Activated CD4-positive, alpha-beta memory T cell treated with anti-CD3 and anti-CD28 coated beads, Interleukin-2, amount 10 ng/mL, durations not matched to agents 7 days and 5 days (primary cell): ENCODE measurements around the gene GOT2. TPM values are rescaled to one million over a fixed set of nuclear protein-coding genes. Genes with fewer than 3 reads are reported as not detected.
"Not testable (repeated sequence)": the region's sequence is repeated elsewhere in the genome, so short reads cannot be mapped to it uniquely, and the experiment has no call there.

Experiments
- CTCF ChIA-PET: fragments of 350-600 bp; sonication (Branson Sonifier 250); formaldehyde crosslinking; loops from one replicate; lab custom pipeline; 2021; ENCODE audit warnings: antibody characterized with exemption, inconsistent platforms; lab: Charles Lee
- POLR2A ChIA-PET: fragments of 350-600 bp; sonication (Branson Sonifier 250); formaldehyde crosslinking; loops from one replicate; lab custom pipeline; 2021; ENCODE audit warnings: antibody characterized with exemption; lab: Charles Lee
- DNase-seq: peaks from one replicate; pipeline ENCODE4 v3.0.0-alpha.2; 2020
- H3K27ac Mint-ChIP-seq: one replicate; pipeline ENCODE4 v1.8.0; 2021; ENCODE audit warnings: mild to moderate bottlenecking, mixed read lengths
- H3K27me3 Mint-ChIP-seq: one replicate; pipeline ENCODE4 v1.8.0; 2021; ENCODE audit warnings: mixed read lengths
- H3K36me3 Mint-ChIP-seq: one replicate; pipeline ENCODE4 v1.8.0; 2021; ENCODE audit warnings: low read depth, mixed read lengths
- H3K4me1 Mint-ChIP-seq: one replicate; pipeline ENCODE4 v1.8.0; 2021; ENCODE audit warnings: mixed read lengths
- H3K4me3 Mint-ChIP-seq: one replicate; pipeline ENCODE4 v1.8.0; 2021; ENCODE audit warnings: mild to moderate bottlenecking, mixed read lengths
- H3K9me3 Mint-ChIP-seq: one replicate; pipeline ENCODE4 v1.8.0; 2021; ENCODE audit warnings: mixed read lengths
- total RNA-seq, 2 experiments: library from RNA; stranded (reverse); gene quantifications; one replicate each; pipeline ENCODE4 v1.2.3, GENCODE V29; 2021

GOT2 gene
- total RNA-seq, 2 experiments from 2014 or later = 78.6 to 82.2 TPM

DNA sequence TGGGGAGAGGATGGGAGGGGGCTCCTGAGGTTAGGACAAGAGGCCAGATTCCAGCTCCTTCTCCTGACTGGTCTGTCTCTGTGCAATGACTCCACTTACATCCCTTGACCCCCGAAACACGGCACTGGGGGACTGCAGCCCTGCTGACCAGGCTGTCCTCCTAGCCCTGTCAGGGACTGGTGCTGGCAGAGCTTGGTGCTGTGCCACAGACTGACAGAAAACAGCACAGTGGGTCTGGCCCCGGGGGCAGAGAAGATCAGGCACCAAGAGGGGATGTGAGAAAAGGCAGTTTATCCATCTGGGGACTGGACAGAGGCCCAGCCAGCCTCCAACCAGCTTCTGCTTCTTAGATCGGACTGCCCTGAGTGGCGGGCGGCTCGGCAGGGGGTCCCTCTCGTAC is 68.9 kb downstream of the GOT2 start:
- ChIA-PET POLR2A (no interaction called here), CTCF (no interaction called here)
- no peaks in the 10 kb centered on the region for H3K27me3 Mint-ChIP-seq
- H3K36me3 Mint-ChIP-seq = peaks cover 8% of the 10 kb centered on the region
- no peak overlapping the region for H3K4me3 Mint-ChIP-seq
- no peaks in the 10 kb centered on the region for H3K9me3 Mint-ChIP-seq
- H3K4me1 Mint-ChIP-seq = no peaks in the 10 kb centered on the region
- DNase-seq = no peak
- no peak overlapping the region for H3K27ac Mint-ChIP-seq

DNA sequence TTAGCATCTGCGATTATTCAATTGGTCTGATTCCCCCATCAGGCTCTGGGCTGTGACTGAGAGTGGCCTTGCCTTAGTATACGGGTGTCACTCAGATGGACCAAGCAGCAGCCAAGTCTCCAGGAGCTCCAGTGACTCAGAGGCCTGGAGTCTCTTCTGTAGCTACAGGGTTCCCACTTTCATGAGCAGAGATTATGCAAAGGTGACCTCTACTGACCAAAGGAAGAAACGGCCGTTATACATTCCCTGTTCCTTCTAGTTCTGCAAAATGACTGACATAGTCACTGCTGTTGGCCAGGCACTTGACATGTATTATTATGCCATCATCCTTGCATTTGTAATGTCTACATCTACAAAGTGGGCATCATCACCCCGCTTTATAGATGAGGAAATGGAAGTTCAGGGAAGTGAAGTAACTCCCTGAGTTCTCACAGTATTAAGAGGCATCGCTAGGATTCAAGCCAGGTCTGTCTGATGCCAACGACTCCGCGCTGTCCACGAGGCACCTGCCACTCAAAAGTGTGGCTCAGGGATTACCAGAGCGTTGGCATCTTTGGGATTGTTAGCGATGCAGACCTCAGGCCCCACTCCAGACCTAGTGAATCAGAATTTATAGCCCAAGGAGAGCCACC is 72.8 kb downstream of the GOT2 start:
- POLR2A ChIA-PET = interaction anchor here (0.6 kb wide), 1 partner anchor 41 kb away, joined by 3 read pairs; no protein-coding TSS in a partner anchor
- no peak overlapping the region for H3K27ac Mint-ChIP-seq
- H3K27me3 Mint-ChIP-seq = no peaks in the 10 kb centered on the region
- H3K4me1 Mint-ChIP-seq = no peaks in the 10 kb centered on the region
- no peaks in the 10 kb centered on the region for H3K9me3 Mint-ChIP-seq
- CTCF ChIA-PET = interaction anchor here (0.6 to 1.8 kb wide), 6 partner anchors 115 to 692 kb away, joined by 3 to 14 read pairs (median 4); no protein-coding TSS in a partner anchor
- H3K4me3 Mint-ChIP-seq = no peak overlapping the region
- no peak for DNase-seq
- no peaks in the 10 kb centered on the region for H3K36me3 Mint-ChIP-seq

DNA sequence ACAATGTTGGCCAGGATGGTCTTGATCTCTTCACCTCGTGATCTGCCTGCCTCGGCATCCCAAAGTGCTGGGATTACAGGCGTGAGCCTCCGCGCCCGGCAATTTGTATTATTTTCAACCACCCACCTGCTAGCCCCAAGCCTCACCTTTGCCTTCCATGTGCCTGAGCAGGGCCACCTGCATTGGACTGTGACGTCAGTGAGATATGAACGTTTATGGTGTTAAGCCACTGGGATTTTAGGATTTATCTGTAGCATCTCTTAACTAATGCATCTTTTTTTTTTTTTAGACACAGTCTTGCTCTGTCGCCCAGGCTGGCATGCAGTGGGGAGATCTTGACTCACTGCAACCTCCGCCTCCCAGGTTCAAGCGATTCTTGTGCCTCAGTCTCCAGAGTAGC is 74.2 kb downstream of the GOT2 start:
- POLR2A ChIA-PET, H3K36me3 Mint-ChIP-seq, H3K27me3 Mint-ChIP-seq, DNase-seq, H3K27ac Mint-ChIP-seq, H3K9me3 Mint-ChIP-seq, H3K4me1 Mint-ChIP-seq, H3K4me3 Mint-ChIP-seq: not testable (repeated sequence)
- CTCF ChIA-PET = interaction anchor here (0.7 kb wide), 1 partner anchor 123 kb away, joined by 3 read pairs; no protein-coding TSS in a partner anchor

DNA sequence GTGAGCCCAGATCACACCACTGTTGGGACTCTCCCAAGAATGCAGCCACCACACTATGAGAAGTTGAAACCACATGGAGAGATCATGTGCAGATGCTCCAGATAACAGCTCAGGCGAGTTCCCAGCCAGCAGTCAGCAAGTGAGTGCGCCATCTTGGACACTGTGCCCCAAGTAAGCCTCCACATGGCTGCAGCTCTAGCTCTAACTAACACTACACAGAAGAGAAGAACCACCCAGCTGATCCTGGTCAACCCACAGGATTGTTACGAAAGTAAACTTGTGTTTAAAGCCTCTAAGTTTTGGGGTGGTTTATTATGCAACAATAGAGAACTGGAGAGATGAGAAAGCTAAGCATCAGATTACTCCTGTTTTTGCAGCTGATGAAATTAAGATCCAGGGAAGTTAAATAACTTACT is 75.3 kb downstream of the GOT2 start:
- POLR2A ChIA-PET = no interaction called here
- no peak for DNase-seq
- Mint-ChIP-seq H3K27ac (no peak overlapping the region), H3K36me3 (no peaks in the 10 kb centered on the region), H3K4me3 (no peak overlapping the region), H3K4me1 (no peaks in the 10 kb centered on the region), H3K9me3 (no peaks in the 10 kb centered on the region), H3K27me3 (peaks cover 3% of the 10 kb centered on the region)
- CTCF ChIA-PET = no interaction called here

Other genes starting within 250 kb of the GOT2 start
- 1 to 10 TPM in 1 of 2 experiments, under 1 TPM in 1; 0.83 to 1.2 TPM for gene NDRG4, start 234.2 kb downstream of the GOT2 start, total RNA-seq
- 1 to 10 TPM; 8.9 to 9.2 TPM for gene SETD6, start 218.8 kb downstream of the GOT2 start, total RNA-seq
- 100 to 1,000 TPM; 226 to 236 TPM for gene CNOT1, start 104.5 kb downstream of the GOT2 start, total RNA-seq
- gene SLC38A7, start 49.5 kb downstream of the GOT2 start, total RNA-seq = 10 to 100 TPM; 10.5 to 11.4 TPM